Measurements from ENCODE around the gene FRMD4A.

- no peak for TF ChIP-seq POLR2AphosphoS5 (IDR thresholded peaks at IDR 0.05)
- TF ChIP-seq EP300 (IDR thresholded peaks at IDR 0.05) = no peak
Observed at GRCh38 chr10:14099885-14100284, 230.8 kb downstream of the FRMD4A start.
